ENCODE measurements around the gene RBMS1. TPM values are rescaled to one million over a fixed set of nuclear protein-coding genes. Genes with fewer than 3 reads are reported as not detected.

The RBMS1 gene
- total RNA-seq, 6 experiments from 2014 or later: 8.5 to 21.4 (median 14.3) TPM

DNA sequence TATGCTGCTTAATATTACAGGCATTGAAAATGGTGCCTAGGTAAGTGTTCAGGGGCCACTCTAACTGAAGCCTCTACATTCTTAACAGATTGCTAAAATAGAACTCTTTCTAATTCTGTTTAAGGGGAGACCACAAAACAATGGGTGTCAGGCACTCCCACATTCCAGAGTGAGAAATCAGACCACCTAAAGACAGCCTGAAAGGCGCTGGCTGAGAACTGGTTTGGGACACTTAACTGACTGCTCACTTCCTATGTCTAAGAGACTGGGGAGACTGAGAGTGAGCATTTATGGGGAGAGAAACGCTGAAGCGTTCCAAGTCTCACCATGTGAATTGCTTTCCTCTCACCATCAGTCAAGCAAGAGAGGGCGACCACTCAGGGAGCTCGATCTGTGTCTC is 184.7 kb downstream of the RBMS1 start:
- H3K4me3 ChIP-seq: no peak overlapping the region
- DNase-seq (no peak), ATAC-seq (no peak)
- no peak overlapping the region for H3K27ac ChIP-seq
- intact Hi-C loops (cut with DNase I): no loop called here
- H3K36me3 ChIP-seq: peaks cover 0 to 8% (median 2%) of the 10 kb centered on the region in 4 donors
- WGBS (ENCODE audit: insufficient coverage, low coverage, low lambda C conversion rate, missing lambda C conversion rate): 87% methylated on average over 4 of the region's 5 CpGs
- no peaks in the 10 kb centered on the region for H3K4me1 ChIP-seq
- TF ChIP-seq, protein P1, sequence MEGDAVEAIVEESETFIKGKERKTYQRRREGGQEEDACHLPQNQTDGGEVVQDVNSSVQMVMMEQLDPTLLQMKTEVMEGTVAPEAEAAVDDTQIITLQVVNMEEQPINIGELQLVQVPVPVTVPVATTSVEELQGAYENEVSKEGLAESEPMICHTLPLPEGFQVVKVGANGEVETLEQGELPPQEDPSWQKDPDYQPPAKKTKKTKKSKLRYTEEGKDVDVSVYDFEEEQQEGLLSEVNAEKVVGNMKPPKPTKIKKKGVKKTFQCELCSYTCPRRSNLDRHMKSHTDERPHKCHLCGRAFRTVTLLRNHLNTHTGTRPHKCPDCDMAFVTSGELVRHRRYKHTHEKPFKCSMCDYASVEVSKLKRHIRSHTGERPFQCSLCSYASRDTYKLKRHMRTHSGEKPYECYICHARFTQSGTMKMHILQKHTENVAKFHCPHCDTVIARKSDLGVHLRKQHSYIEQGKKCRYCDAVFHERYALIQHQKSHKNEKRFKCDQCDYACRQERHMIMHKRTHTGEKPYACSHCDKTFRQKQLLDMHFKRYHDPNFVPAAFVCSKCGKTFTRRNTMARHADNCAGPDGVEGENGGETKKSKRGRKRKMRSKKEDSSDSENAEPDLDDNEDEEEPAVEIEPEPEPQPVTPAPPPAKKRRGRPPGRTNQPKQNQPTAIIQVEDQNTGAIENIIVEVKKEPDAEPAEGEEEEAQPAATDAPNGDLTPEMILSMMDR (IDR thresholded peaks at IDR 0.05): no peak
- TF ChIP-seq POLR2A (IDR thresholded peaks at IDR 0.05): no peak
- H3K27me3 ChIP-seq: no peaks in the 10 kb centered on the region
- H3K9me3 ChIP-seq: no peaks in the 10 kb centered on the region

DNA sequence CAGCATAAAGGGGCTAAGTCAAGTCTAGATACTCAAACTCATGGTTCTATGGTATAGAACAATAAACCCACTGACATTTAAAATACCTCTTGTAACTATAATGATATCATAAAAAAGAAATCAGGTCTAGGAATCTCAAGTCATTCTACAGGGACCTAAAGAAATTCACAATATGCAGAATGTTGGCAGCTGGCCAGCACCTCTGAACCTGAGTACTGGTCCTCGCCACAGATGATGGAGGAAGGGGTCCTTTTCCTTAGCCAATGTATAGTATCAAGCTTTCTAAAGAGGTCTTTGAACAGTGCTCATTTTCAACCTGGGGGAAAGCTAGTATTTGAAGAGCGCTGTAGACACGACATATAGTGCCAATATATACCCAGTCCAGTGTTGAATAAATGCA is 185.1 kb downstream of the RBMS1 start:
- intact Hi-C loops (cut with DNase I): no loop called here
- no peak for ATAC-seq
- no peaks in the 10 kb centered on the region for H3K27me3 ChIP-seq
- H3K4me1 ChIP-seq: no peaks in the 10 kb centered on the region
- H3K36me3 ChIP-seq: peaks cover 0 to 8% (median 2%) of the 10 kb centered on the region in 4 donors
- H3K27ac ChIP-seq: no peak overlapping the region
- WGBS (ENCODE audit: insufficient coverage, low coverage, low lambda C conversion rate, missing lambda C conversion rate): 98% methylated on average over 3 of the region's 3 CpGs
- H3K9me3 ChIP-seq: no peaks in the 10 kb centered on the region
- TF ChIP-seq, protein P1 (IDR thresholded peaks at IDR 0.05): no peak
- no peak for DNase-seq
- no peak overlapping the region for H3K4me3 ChIP-seq

DNA sequence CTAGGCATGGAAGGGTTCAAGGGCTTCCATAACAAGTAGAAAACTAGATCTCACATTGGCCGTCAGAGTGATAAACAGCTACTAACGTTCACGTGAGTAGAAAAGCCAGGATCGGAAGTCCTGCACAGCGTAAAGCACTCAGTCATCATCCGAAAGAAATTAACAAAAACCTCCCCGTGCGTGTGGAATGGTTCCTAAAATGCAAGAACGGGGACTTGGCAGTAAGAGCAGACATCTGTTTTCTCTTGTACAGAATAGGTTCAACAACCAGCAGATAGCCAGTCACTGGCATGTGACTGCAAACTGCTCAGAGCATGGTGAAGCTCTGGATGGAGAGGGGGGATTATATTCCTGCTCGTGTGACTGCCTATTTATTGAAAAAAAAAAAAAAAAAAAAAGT is 186.6 kb downstream of the RBMS1 start:
- peaks cover 0 to 4% (median 2%) of the 10 kb centered on the region in 4 donors for H3K36me3 ChIP-seq
- intact Hi-C loops (cut with DNase I): no loop called here
- no peak overlapping the region for H3K27ac ChIP-seq
- TF ChIP-seq, protein P1 (IDR thresholded peaks at IDR 0.05): no peak
- no peak for TF ChIP-seq POLR2A (IDR thresholded peaks at IDR 0.05)
- ATAC-seq (peak in 2 of 4 donors; percentile 20 to 28), DNase-seq (no peak)
- H3K27me3 ChIP-seq: no peaks in the 10 kb centered on the region
- 77% methylated on average over 10 of the region's 10 CpGs for WGBS (ENCODE audit: insufficient coverage, low coverage, low lambda C conversion rate, missing lambda C conversion rate)
- H3K9me3 ChIP-seq: no peaks in the 10 kb centered on the region
- H3K4me3 ChIP-seq: no peak overlapping the region
- H3K4me1 ChIP-seq: no peaks in the 10 kb centered on the region

DNA sequence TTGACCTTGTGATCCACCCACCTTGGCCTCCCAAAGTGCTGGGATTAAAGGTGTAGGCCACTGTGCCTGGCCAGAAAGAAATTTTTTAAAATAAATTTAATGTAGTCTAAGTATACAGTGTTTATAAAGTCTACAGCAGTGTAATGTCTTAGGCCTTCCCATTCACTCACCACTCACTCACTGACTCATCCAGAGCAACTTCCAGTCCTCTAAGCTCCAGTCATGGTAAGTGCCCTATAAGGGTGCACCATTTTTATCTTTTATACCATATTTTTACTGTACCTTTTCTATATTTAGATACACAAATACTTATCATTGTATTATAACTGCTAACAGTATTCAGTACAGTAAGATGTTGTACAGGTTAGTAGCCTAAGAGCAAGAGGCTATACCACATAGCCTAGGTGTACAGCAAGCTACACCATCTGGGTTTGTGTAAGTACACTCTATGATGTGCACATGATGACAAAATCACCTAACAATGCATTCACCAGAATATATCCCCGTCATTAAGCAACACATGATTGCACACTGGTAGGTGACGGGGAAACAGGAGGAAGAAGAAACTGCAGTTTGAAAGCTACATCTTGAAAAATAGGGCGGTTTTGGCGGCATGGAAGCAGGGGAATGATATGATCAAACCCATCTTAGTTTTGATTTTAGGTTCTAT is 188.4 kb downstream of the RBMS1 start:
- intact Hi-C loops (cut with DNase I): no loop called here
- H3K36me3 ChIP-seq: peaks cover 0 to 4% (median 3%) of the 10 kb centered on the region in 4 donors
- H3K9me3 ChIP-seq: no peaks in the 10 kb centered on the region
- no peak for TF ChIP-seq POLR2A (IDR thresholded peaks at IDR 0.05)
- TF ChIP-seq, protein P1 (IDR thresholded peaks at IDR 0.05): no peak
- H3K27ac ChIP-seq: no peak overlapping the region
- DNase-seq (no peak), ATAC-seq (no peak)
- H3K4me1 ChIP-seq: no peaks in the 10 kb centered on the region
- no peak overlapping the region for H3K4me3 ChIP-seq
- H3K27me3 ChIP-seq: no peaks in the 10 kb centered on the region
- WGBS (ENCODE audit: insufficient coverage, low coverage, low lambda C conversion rate, missing lambda C conversion rate): 78% methylated on average over 4 of the region's 4 CpGs

Measured in right lobe of liver (tissue), 6 donors.